Measurements from ENCODE around the gene PDGFD. TPM values are rescaled to one million over a fixed set of nuclear protein-coding genes. Genes with fewer than 3 reads are reported as not detected.

The PDGFD gene
- total RNA-seq, 1 donor from 2014 or later, result 3.4 TPM

DNA sequence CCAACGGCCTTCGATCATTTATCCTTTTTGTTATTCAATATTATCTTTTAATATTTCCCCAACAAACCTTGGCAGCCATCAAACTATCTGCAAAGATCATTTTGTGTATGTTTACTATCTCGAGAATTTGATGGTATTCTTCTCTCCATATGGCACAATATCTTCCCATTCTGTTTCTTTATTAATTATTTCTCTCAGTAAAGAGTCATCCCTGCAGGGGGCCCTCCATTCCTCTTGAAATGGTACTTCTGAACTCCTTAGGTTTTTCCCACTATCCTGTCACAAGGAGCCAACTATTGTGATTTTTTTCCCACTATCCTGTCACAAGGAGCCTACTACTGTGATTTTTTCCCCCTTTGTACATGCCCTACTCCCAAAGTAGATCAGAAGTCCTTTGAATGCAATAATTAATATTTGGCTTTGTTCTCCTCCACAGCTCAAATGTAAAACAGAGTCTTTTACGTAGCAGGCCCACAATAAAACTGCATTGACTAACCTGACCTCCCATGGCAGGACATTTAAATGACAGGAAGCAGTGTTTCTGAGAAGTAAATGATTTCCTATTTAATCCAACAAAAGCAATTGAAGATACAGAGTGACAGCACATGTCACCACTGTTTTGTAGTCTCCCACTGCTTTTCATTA, 43.3 kb downstream of the PDGFD start:
- Histone ChIP-seq H3K4me3 (ENCODE audit: low read depth, low read length) (no peak overlapping the region), H3K36me3 (ENCODE audit: control insufficient read depth, insufficient read depth, low read length) (no peaks in the 10 kb centered on the region), H3K27me3 (ENCODE audit: control insufficient read depth, insufficient read depth, low read length) (no peaks in the 10 kb centered on the region)
- DNase-seq (ENCODE audit: low read depth), result no peak
- TF ChIP-seq, protein P1, sequence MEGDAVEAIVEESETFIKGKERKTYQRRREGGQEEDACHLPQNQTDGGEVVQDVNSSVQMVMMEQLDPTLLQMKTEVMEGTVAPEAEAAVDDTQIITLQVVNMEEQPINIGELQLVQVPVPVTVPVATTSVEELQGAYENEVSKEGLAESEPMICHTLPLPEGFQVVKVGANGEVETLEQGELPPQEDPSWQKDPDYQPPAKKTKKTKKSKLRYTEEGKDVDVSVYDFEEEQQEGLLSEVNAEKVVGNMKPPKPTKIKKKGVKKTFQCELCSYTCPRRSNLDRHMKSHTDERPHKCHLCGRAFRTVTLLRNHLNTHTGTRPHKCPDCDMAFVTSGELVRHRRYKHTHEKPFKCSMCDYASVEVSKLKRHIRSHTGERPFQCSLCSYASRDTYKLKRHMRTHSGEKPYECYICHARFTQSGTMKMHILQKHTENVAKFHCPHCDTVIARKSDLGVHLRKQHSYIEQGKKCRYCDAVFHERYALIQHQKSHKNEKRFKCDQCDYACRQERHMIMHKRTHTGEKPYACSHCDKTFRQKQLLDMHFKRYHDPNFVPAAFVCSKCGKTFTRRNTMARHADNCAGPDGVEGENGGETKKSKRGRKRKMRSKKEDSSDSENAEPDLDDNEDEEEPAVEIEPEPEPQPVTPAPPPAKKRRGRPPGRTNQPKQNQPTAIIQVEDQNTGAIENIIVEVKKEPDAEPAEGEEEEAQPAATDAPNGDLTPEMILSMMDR (IDR thresholded peaks at IDR 0.05; ENCODE audit: insufficient read depth, low read length, poor library complexity, severe bottlenecking), result no peak

DNA sequence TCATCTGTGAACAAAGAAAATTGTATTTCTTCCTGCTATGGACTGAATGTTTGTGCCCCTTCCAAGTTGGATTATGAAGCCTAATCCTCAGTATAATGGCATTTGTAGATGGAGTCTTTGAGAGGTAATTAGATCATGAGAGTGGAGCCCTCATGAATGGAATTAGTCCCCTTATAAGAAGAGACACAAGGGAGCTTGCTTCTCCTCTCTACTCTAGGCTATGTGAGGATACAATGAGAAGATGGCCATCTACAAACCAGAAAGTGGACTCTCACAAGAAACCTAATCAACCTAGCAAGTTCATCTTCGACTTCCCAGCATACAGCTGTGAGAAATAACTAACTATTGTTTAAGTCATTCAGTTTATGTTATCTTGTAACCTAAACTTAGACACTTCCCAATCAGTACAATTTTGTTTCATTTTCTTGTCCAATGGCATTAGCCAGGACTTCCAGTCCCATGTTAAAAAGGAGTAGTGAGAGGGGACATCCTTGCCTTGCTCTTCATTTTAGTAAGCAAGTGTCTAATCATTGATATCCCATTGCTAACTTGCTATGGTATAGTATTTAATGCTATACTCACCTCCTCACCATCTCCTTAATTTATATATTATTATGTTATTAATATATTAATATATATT, 45.7 kb downstream of the PDGFD start:
- TF ChIP-seq, protein P1 (IDR thresholded peaks at IDR 0.05; ENCODE audit: insufficient read depth, low read length, poor library complexity, severe bottlenecking), result no peak
- no peak for DNase-seq (ENCODE audit: low read depth)
- no peak overlapping the region for H3K4me3 ChIP-seq (ENCODE audit: low read depth, low read length)
- no peaks in the 10 kb centered on the region for H3K27me3 ChIP-seq (ENCODE audit: control insufficient read depth, insufficient read depth, low read length)
- no peaks in the 10 kb centered on the region for H3K36me3 ChIP-seq (ENCODE audit: control insufficient read depth, insufficient read depth, low read length)

DNA sequence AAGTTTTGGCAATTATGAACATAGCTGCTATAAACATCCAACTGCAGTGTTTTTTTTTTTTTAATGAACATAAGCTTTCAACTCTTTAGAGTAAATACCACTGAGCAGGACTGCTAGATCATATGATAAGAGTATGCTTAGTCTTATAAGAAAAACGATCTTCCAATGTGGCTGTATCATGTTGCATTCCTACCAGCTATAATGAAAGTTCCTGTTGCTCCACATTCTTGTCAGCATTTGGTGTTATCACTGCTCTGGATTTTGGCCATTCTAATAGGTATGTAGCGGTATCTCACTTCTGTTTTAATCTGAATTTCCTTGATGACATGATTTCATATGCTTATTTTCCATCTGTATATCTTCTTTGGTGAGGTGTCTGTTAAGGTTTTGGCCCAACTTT, 50.4 kb downstream of the PDGFD start:
- H3K36me3 ChIP-seq (ENCODE audit: control insufficient read depth, insufficient read depth, low read length), result no peaks in the 10 kb centered on the region
- H3K27me3 ChIP-seq (ENCODE audit: control insufficient read depth, insufficient read depth, low read length), result no peaks in the 10 kb centered on the region
- no peak overlapping the region for H3K4me3 ChIP-seq (ENCODE audit: low read depth, low read length)
- DNase-seq (ENCODE audit: low read depth), result no peak
- TF ChIP-seq, protein P1 (IDR thresholded peaks at IDR 0.05; ENCODE audit: insufficient read depth, low read length, poor library complexity, severe bottlenecking), result no peak

DNA sequence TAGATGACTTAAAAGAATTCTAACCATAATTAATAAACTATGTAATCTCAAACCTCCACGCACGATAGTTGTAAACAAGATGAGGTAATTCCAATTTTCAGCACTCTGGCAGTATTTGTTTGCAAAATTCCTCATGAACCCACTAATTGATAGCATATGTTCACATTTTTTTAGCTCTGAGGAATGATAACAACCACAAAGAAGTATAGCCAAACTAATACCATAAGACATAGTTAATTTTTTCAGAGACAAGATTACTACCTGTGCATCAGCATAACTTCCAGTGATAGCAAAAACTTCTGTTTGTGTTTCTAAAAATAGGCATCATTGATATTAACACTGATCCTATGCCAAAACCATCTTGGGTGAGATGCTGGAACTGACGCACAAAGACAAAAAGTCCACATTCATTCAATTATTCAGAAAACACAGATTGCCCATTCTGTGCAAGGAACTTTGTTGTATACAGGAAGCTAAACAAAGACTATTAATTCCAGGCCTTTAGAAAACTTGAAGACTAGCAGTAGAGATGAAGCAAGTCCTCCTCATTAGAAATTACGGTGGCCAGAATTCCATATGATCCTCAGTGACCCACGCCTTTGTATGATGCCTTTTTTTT, 57.7 kb downstream of the PDGFD start:
- TF ChIP-seq, protein P1 (IDR thresholded peaks at IDR 0.05; ENCODE audit: insufficient read depth, low read length, poor library complexity, severe bottlenecking), result no peak
- DNase-seq (ENCODE audit: low read depth), result no peak
- Histone ChIP-seq H3K4me3 (ENCODE audit: low read depth, low read length) (no peak overlapping the region), H3K27me3 (ENCODE audit: control insufficient read depth, insufficient read depth, low read length) (no peaks in the 10 kb centered on the region), H3K36me3 (ENCODE audit: control insufficient read depth, insufficient read depth, low read length) (no peaks in the 10 kb centered on the region)

DNA sequence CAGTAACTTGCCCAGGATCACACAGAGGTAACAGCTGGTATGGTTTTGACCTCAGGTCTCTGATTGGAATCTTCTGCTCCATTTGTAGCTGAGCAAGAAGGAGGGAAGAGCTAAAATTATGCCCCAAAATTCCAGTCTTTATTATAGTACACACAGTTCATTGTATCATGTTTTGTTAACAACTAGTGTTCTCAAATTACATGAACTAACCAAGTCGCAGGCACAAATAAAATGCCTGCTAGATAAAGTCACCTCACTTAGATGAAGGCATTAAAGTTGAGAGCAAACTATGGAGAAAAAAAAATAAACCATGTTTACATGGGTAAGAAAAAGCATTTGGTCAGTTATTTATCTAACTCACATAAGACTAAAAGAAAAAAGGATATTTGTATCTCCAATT, 58.8 kb downstream of the PDGFD start:
- Histone ChIP-seq H3K27me3 (ENCODE audit: control insufficient read depth, insufficient read depth, low read length) (no peaks in the 10 kb centered on the region), H3K36me3 (ENCODE audit: control insufficient read depth, insufficient read depth, low read length) (no peaks in the 10 kb centered on the region), H3K4me3 (ENCODE audit: low read depth, low read length) (no peak overlapping the region)
- TF ChIP-seq, protein P1 (IDR thresholded peaks at IDR 0.05; ENCODE audit: insufficient read depth, low read length, poor library complexity, severe bottlenecking), result no peak
- no peak for DNase-seq (ENCODE audit: low read depth)

Measured in kidney epithelial cell (primary cell).